ENCODE data around the gene SCN7A. TPM values are rescaled to one million over a fixed set of nuclear protein-coding genes. Genes with fewer than 3 reads are reported as not detected.

SCN7A gene
- total RNA-seq (2014; rRNA removed; shearing (Covaris generic)) = not detected in 2 replicates
- not detected in 2 replicates for polyA plus RNA-seq (2015; cell fraction: cytosol; rRNA removed)
- 0.05 and 0.14 TPM in 2 replicates for polyA plus RNA-seq (2015; cell fraction: nucleus; rRNA removed)

DNA sequence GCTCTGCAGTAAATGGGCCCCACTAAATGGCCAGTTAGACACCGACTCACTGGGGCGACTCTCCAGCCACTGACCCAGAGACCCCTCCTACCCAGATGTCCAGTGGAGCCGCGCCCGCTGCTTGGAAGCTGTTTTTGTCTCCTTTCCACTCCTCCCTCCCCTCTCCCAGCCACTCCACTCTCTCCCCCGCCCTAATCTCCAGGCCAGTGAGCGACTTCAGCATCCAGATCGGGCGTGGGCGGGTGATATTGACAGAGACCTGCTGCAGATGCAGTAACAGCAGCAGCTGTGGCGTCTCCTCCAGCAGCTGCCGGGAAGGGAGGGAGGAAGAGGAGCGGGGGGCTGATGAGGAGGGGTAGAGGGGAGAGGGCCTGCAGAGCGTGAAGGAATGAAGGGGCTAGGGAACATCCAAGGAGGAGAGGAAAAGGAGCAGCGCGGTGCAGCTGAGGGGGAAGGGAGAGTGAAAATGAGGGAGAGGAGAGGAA lies at the start of gene SCN7A:
SCN7A (minus strand) TSS at position 110 of the 485 bp plus-strand sequence. CDS start 16,553 bp downstream, outside the sequence.
- in situ Hi-C loops (cut with HindIII; ENCODE audit: low pct_unique_long_range_greater_than_20kb, low sequenced_read_pairs) = no loop called here
- DNase-seq (ENCODE audit: low read depth, low spot score) = no peak

DNA sequence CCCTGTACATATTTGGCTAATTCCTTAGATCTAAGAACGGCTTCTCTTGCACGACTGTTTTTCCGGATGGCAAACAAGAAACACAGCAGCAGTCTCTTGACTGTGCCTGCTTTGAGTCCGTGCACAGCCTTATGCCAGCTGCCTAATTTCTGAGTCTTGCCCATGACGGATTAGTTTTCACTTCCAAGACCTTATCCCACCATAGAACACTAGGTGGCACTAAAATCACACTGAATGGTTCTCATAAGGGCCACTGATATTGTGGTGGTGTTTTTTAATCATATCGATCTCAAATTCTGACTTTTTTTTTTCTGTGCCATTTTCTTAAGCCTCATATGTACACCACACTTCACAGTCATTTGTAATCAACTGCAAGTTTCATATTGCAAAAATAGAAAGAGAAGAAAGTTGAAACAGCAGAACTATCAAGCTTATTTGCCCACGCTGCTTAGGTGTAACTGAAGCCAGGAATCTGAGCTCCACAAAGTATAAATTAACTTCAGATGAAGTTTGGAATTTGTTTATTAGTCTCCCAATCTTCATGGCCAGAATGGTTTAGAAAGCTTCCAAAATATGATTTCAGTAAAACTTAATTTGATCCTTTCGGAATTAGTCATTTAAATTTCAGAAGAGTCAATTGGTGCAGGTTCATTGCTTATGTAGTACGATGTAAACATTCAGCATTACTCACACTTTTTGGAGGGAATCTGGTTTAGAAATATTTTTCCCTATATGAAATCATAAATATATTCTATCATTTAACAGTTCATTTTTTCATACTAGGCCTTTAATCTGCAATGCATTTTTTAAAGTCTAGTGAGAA lies 45.5 kb upstream of the SCN7A start:
- DNase-seq (ENCODE audit: low read depth, low spot score) = peak; percentile 78
- in situ Hi-C loops (cut with HindIII; ENCODE audit: low pct_unique_long_range_greater_than_20kb, low sequenced_read_pairs) = no loop called here

DNA sequence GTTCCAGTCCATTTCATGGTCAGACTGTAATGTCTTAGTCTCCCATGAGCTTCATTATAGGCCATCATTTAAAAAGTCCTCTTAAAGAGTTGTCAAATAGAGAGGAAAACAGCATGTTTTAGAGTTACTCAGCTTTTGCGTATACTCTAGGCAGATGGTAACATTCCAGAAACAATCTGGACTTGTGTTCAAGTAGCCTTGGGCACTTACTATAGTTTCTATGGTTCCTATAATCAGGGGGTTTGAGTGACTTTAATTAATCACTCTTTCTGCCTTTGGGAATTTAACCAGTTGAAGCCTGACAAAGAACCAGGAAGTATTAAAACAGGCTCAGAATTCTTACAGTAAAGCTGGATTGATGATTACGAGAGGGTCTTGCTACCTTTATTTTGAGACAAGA lies 42.1 kb upstream of the SCN7A start:
- peak; percentile 1 for DNase-seq (ENCODE audit: low read depth, low spot score)
- in situ Hi-C loops (cut with HindIII; ENCODE audit: low pct_unique_long_range_greater_than_20kb, low sequenced_read_pairs) = no loop called here

DNA sequence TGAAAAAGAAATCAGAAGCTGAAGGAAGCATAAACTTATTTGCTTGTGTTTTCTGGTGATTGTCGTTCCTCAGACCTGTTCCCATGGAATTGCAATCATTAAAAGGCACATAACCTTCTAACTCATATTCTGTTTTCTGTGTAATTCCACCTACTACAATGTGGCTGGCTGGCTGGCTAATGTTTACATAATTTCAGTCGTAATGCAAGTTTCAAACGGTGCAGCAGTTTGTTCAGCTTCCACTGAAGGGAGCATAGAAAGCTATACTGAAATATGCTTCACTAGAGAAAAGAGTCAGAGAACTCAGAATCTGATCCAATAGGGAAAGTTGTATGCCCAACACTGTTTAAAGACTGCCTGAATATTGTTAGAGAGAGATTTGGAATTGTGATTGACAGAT lies 27.1 kb upstream of the SCN7A start:
- in situ Hi-C loops (cut with HindIII; ENCODE audit: low pct_unique_long_range_greater_than_20kb, low sequenced_read_pairs) = no loop called here
- DNase-seq (ENCODE audit: low read depth, low spot score) = no peak

DNA sequence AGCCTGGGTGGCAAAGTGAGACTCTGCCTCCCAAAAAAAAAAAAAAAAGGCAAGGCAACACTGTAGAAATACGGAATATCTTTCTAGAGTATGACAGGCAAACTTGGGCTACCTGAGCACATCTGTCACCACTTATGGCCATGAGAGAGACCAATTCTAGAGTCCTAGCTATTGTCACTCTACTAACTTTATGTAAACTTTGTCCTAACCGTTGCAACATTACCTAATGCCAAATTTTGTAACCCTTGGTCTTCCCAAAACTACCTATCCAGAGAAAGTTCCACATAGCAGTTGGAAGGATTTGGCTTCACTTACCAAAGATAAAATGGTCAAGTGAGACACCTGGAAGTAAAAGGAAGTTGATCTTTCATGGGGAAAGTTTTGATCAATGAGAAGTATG lies 26.6 kb upstream of the SCN7A start:
- in situ Hi-C loops (cut with HindIII; ENCODE audit: low pct_unique_long_range_greater_than_20kb, low sequenced_read_pairs) = no loop called here
- DNase-seq (ENCODE audit: low read depth, low spot score) = no peak

DNA sequence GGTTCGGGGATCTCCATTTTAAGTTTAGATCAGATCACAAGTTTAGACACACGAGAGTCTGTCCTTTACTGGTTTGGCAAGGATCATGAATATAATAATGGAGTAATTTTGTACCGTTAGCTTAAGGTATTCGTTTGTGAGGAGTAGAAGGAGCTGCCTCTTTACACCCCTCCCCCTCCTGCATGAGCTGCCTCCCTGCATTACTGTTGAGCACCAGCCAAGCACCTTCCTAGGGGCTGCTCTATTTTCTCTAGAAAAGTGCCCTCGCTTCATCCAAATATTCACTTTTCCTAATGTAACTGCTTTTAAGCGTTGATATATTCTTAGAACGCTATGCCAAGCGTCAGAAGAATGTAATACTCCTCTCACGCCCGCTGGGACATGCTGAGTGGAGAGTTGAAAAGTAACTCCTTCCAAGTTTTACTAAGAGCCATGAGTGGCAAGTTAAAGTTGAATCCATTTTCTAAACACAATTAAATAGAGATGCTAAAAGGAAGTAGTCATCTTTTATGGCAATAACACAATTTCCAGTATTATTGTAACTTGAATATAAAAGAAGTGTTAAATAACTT lies 25.4 kb upstream of the SCN7A start:
- in situ Hi-C loops (cut with HindIII; ENCODE audit: low pct_unique_long_range_greater_than_20kb, low sequenced_read_pairs) = no loop called here

DNA sequence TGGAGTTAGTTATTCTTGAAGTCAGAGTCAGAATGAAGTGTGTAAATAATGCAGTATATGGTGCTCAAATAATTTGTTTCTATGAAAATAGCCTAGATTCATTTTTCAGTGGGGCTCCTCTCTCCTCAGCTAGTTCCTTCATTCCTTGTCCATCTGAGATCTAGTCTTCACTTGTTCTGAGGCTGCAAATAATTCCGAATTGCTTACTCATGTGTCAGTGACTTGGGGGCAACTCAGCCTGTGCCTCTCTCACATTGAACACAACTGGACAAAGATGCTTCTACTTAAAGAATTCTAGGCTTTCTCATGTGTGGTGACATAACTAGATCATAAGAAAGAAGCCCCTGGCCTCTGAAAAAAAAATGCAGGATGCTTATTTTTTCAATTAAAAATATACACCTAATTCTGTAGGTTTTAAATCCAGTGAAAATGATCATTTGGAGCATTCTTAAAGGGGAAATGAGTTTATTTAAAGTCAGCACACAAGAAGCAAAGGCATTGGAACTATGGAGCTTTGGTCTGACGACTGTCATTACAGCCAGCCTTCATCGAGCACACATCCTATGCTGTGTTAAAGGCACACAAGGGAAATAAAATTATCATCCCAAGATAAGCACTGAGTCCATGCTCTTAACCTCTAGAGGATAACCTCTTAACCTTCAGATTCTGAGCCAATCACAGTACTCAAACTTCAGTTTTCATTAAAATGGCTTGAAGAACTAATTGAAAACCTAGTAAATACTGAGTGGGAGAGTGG lies 24.8 kb upstream of the SCN7A start:
- no peak for DNase-seq (ENCODE audit: low read depth, low spot score)
- in situ Hi-C loops (cut with HindIII; ENCODE audit: low pct_unique_long_range_greater_than_20kb, low sequenced_read_pairs) = no loop called here

More for the DNA sequence above, 25.4 kb upstream of the SCN7A start:
- DNase-seq (ENCODE audit: low read depth, low spot score) = no peak

DNA sequence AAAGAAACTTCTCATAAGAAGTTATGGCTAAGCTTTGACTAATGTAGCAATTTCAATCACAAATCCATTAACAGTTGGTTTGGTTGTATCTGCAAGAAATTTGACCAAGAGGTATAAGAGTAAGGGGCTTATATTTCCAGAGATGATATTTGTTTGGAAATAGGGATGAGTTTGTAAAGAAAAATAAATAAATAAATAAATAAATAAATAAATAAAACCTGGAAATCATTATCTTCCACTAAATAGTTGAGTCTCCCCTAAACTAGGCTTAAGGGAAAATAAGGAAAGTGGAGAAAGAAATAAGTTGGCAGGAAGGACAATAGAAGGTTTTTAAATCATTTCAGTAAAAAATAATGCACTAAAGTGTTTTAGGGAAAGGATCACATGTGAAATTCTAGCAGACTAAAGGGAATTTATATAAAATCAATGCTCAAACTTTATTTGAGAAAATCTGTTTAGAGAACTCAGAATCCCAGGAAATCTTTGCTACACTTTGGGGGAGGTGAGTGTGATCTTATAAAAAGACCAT lies 23.5 kb upstream of the SCN7A start:
- no peak for DNase-seq (ENCODE audit: low read depth, low spot score)
- in situ Hi-C loops (cut with HindIII; ENCODE audit: low pct_unique_long_range_greater_than_20kb, low sequenced_read_pairs) = no loop called here

DNA sequence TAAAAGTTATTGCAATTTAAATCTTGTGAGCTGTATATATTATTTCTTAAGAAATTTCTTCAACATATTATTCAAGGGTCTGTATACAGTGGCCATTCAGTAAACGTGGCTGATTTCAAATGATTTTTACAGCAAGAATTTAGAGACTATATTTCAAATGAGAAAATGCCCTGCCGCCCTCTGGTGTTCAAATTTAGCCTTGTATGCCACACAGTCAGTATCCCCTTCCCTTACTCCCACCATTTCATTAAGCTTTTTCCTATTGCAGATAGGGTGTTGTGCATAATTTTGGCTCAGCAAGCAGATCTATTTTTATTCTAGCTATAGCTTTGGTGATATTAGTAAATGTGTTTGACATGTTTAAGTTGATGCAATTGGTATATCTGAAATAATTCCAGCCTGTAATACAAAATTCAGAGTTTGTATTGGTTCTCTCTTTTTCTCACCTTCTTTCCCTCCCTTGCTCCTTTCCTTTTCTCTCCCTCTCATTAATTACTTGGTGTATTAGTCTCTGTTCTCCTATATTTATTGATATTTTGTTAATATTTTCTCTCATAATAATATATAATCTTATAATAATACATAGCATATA lies 22.8 kb upstream of the SCN7A start:
- in situ Hi-C loops (cut with HindIII; ENCODE audit: low pct_unique_long_range_greater_than_20kb, low sequenced_read_pairs) = no loop called here
- DNase-seq (ENCODE audit: low read depth, low spot score) = peak; percentile 50

DNA sequence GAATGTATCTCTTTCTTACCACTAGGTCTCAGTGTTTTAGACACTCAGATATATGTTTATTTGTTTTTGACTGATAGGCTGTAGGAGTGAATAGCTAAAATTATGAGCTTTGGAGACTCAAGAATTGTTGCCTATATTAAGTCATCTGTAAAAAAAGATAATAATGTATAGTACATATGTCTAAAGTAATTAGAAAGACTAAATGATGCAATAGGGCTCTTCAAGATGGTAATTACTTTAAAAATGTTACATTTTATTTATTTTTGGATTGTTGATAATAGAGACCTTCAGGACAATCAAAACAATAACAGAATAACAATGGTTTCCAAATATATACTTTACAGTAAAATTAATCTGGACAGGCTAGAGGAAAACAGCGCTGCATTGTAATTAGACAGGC lies 19.9 kb upstream of the SCN7A start:
- no peak for DNase-seq (ENCODE audit: low read depth, low spot score)
- in situ Hi-C loops (cut with HindIII; ENCODE audit: low pct_unique_long_range_greater_than_20kb, low sequenced_read_pairs) = no loop called here

DNA sequence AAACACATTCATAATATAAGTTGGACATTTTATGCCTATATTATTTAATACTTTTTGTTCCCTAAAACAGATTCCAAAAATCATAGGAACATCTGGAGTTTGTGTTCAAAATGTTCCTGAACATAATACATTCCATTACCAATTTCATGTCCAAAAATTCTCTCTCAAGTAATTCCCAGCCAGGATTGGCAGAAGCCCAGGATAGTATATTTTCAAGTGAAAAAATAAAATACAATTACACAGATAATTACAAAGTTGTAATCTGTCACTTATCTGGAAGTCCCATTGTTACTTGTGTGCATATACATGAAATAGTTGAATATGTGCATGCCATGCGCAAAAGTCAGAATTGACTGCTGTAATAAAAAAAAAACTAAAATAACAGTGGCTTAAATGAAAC lies 5.2 kb upstream of the SCN7A start:
- in situ Hi-C loops (cut with HindIII; ENCODE audit: low pct_unique_long_range_greater_than_20kb, low sequenced_read_pairs) = no loop called here
- DNase-seq (ENCODE audit: low read depth, low spot score) = no peak

DNA sequence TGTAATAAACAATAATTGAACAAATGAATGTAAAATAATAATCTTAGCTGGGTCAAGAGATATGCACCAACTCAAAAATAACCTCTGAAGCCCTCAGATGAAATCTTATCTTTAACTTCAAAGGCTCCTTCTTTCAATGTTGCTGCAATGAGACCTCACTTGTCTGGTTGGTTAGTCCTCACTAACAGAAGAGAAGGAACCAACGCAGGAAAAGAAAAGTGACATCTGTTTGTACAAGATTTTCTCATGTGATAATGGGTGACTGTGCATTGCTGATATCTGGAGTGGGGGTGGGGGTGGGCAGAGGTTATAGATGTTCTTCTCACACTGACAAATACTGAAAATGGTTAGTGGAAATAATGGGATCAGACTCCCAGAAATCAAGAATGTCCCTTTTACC lies 2.6 kb downstream of the SCN7A start:
- in situ Hi-C loops (cut with HindIII; ENCODE audit: low pct_unique_long_range_greater_than_20kb, low sequenced_read_pairs) = no loop called here
- no peak for DNase-seq (ENCODE audit: low read depth, low spot score)

DNA sequence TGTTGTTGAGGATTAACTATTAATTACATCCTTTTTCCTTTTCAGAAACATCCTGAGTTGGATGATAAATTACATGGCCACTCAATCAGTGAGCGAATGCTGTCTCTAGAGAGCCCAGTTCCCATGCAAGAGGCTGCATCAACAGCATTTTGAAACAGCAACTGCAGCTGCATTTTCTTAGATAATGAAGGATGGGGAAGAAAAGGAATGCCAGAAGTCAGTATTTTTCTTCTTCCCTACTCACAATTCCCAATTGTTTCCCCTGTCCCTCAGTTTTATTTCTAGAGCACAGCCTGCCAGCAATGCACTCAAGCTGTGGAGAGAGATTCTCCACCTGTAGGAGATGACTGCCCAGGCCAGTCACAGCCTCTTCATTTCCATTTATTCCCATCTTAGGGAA lies 6.9 kb downstream of the SCN7A start:
- in situ Hi-C loops (cut with HindIII; ENCODE audit: low pct_unique_long_range_greater_than_20kb, low sequenced_read_pairs) = no loop called here

DNA sequence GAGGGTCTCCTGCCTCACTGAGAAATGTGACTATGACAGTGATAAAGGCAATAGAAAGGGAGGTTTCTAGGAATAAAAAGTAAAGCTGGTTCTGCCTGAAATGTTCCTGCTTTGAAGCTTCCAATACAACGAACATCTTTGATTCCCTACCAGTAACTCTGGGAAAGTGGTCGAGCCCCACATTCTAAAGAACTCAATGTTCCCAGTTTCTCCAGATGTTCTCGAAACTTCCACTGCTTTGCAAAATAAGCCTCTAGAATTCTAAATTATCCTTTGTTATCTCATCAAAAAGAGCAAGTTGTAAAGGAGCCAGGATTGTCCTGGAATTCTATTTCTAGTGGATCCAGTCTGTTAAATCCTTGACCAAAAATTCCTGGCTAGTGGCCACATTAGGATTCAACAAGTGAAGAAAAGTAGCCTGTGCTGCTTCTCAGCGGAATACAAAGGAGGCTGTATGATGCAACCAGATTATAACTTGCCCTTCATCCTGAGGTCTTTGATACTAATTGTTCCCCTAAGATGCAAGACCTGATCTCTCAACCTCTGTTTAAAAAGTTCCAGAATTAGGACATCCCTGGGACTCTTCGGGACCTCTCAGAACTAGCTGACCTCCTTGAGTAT lies 8.4 kb downstream of the SCN7A start:
- no peak for DNase-seq (ENCODE audit: low read depth, low spot score)
- in situ Hi-C loops (cut with HindIII; ENCODE audit: low pct_unique_long_range_greater_than_20kb, low sequenced_read_pairs) = no loop called here

More for the DNA sequence above, 6.9 kb downstream of the SCN7A start:
- DNase-seq (ENCODE audit: low read depth, low spot score) = no peak

DNA sequence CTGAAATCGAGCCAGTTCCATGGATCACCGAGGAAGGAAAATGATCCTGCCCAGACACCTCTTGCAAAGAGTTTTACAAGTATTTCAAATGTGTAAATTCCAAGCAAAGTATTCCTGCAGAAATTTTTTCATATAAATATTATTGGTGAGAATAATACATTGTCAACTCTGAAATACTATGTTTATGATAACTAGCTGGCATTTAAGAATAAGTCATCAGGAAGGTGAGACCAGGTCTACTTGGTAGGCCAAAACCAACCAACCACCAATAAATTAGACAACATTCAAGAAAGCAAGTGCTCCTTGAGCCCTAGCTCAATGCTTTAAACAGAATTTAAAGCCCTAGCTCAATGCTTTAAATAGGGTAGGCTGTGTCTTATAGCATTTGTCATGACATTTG lies 21.7 kb downstream of the SCN7A start:
- in situ Hi-C loops (cut with HindIII; ENCODE audit: low pct_unique_long_range_greater_than_20kb, low sequenced_read_pairs) = no loop called here
- DNase-seq (ENCODE audit: low read depth, low spot score) = no peak

DNA sequence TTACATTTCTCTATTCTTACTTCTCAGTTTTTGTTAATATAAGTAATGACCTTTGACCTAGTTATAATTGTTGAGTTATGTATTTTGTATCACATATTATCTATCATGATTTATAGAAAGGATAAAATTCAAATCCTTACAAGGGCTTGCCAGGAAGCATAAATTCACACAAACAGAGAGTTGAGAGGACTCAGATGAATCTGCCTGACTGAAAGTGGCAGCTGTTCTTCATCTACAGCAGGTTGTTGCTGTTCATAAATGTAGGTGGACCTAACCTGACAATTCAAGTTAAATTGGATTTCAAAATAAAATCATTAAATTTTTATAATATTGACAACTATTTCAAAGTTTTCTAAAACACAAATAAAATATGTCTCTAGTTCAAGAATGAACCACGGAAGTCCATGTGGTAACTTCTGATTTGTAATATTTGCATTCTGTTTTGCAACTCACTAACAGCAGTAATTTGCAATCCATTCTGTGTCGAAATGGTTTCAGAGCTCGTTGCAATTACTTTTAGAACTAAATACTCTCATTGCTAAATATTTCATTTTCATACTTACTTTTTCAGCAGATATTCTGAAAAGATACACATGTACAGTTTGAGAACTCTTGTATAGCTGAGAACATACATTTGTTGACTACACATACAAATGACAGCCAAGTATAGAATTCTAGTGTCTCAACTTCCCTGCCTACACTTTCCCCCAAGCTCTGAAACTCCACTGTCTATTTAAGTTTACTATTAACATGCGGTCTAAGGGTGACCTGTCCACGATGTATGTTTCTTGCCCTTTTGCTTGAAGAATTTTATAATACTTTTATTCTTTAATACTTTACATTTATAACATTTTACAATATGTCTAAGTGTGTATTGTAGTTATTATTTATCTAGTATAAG lies 25.7 kb downstream of the SCN7A start:
- DNase-seq (ENCODE audit: low read depth, low spot score) = no peak
- in situ Hi-C loops (cut with HindIII; ENCODE audit: low pct_unique_long_range_greater_than_20kb, low sequenced_read_pairs) = no loop called here
